Neuron (in vitro differentiated cells): ENCODE results near the gene MAPRE2.

Experiments
- H2AFZ ChIP-seq: one replicate; pipeline ENCODE4 v1.6.1; 2013; ENCODE audit warnings: low read depth, mild to moderate bottlenecking, inconsistent platforms, low read length, moderate library complexity
- H3K27me3 ChIP-seq: one replicate; pipeline ENCODE4 v1.6.1; 2013; ENCODE audit warnings: low read length; ENCODE audit not compliant: insufficient read depth
- H3K36me3 ChIP-seq: one replicate; pipeline ENCODE4 v1.6.1; 2013; ENCODE audit warnings: low read length; ENCODE audit not compliant: insufficient read depth
- H3K4me1 ChIP-seq: one replicate; pipeline ENCODE4 v1.6.1; 2013; ENCODE audit warnings: low read length; ENCODE audit not compliant: insufficient read depth
- H3K4me3 ChIP-seq: 2 replicates; pipeline ENCODE4 v1.5.1; 2013; ENCODE audit warnings: mild to moderate bottlenecking, low read length, moderate library complexity
- H3K9me3 ChIP-seq: one replicate; pipeline ENCODE4 v1.6.1; 2013; ENCODE audit warnings: low read length

The MAPRE2 gene

DNA sequence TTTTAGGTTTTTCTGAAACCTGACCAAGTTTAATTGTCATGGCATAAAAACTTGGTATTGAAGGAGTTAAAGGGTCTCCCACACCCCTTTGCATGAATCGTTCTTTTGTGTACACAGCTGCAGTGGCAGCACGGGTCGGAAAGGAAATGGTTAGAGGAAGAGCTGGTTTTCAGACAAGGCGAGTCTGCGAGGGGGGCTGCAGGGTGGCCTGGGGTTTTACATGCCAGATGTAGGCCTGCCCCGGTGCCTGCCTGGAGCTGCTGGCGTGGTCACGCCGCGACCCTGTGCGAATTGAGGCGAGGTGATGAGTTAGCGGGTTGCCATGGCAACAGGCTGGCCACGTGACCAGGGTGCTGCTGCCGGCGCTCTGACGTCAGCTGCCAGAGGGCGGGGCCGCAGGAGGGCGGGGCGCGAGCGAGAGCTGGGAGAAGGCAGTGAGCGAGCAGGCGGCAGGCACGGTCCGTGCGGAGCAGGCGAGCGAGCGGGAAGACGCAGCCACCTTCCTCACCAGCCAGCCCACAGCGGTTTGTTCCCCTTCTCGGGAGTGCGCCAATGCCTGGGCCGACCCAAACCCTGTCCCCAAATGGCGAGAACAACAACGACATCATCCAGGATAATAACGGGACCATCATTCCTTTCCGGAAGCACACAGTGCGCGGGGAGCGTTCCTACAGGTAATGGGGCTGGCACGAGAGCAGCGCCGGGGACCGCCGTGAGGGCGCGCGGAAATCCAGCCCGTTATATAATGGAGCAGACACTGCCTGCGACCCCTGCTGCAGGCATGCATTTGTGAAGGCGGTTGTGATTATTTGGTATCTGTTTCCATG, at the start of gene MAPRE2:
Gene MAPRE2, plus strand, starts transcription at position 426 of the 827 bp plus-strand sequence. Its CDS starts 127 bp downstream, at position 553.
- H3K9me3 ChIP-seq = no peaks in the 10 kb centered on the region
- H2AFZ ChIP-seq = peak within 1 kb of the TSS; percentile 73
- no peaks in the 10 kb centered on the region for H3K36me3 ChIP-seq

DNA sequence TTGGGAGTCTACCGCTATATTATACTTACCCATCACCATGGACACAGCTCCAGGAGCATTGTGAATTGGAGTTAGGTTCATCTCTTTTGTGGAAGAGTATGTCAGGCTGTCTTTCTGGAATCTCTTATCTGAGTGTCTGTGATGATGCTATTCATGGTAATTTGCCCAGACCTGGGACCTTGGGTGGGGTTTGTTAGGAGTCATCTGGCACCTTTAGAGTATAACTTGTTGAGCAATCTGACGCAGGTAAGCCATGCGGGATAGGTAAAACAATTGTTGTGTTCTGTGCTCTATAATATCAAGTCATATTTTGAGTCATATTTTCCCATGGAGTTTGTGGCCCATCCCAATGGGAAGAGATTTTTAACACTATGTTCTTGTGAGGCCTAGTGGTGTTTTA, 49.7 kb upstream of the MAPRE2 start:
- Histone ChIP-seq H3K9me3 (peaks cover 2% of the 10 kb centered on the region), H3K4me3 (no peak overlapping the region), H3K36me3 (no peaks in the 10 kb centered on the region), H2AFZ (no peak overlapping the region), H3K27me3 (no peaks in the 10 kb centered on the region), H3K4me1 (peaks cover 4% of the 10 kb centered on the region)

More for the DNA sequence above, at the start of gene MAPRE2:
- Histone ChIP-seq H3K4me3 (peak within 1 kb of the TSS; percentile 90), H3K27me3 (no peaks in the 10 kb centered on the region), H3K4me1 (peaks cover 30% of the 10 kb centered on the region)

DNA sequence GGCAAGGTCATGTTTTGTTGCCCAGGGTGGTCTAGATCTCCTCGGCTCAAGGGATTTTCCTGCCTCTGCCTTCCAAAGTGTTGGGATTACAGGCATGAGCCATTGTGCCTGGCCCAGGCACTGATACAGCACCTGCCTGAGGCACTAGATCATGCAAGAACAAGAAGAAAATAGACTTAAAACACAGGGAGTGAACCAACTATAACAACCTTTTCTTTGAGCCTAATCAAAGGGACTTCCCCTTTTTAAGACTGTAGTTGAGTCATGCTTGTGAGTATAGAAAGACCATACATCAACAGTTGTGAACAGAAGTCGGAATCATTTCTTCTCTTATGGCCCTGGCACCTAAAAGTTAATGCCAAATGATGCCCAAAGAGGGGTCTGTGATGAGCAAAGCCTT, 47.9 kb upstream of the MAPRE2 start:
- H3K27me3 ChIP-seq = no peaks in the 10 kb centered on the region
- H3K4me1 ChIP-seq = peaks cover 4% of the 10 kb centered on the region

DNA sequence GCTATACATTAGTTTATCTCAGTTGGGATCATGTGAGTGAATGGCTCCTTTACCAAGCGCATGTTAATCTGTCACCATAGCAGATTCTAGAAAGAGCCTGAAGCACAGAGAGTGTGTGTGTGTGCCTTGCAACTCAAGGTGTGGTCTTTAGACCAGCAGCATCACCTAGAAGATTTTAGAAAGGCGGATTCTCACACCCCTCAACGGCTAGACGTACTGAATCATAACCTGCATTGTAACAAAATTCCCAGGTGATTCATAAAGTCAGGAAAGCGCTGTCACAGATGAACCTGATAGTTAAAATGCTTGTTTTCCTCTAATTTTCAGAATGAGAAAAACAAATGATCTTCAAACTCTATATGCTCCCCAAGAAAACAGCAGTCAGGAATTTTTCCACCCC, 45.5 kb upstream of the MAPRE2 start:
- H3K4me1 ChIP-seq = peaks cover 16% of the 10 kb centered on the region
- no peaks in the 10 kb centered on the region for H3K36me3 ChIP-seq
- H3K4me3 ChIP-seq = no peak overlapping the region
- no peak overlapping the region for H2AFZ ChIP-seq
- H3K27me3 ChIP-seq = no peaks in the 10 kb centered on the region
- H3K9me3 ChIP-seq = peaks cover 2% of the 10 kb centered on the region

More for the DNA sequence above, 47.9 kb upstream of the MAPRE2 start:
- peaks cover 2% of the 10 kb centered on the region for H3K9me3 ChIP-seq
- H2AFZ ChIP-seq = no peak overlapping the region
- no peak overlapping the region for H3K4me3 ChIP-seq
- no peaks in the 10 kb centered on the region for H3K36me3 ChIP-seq

- H3K4me1 ChIP-seq = peaks cover 11% of the 10 kb centered on the region
- no peaks in the 10 kb centered on the region for H3K27me3 ChIP-seq
- no peak overlapping the region for H3K4me3 ChIP-seq
- no peak overlapping the region for H2AFZ ChIP-seq
- H3K9me3 ChIP-seq = peaks cover 2% of the 10 kb centered on the region
- H3K36me3 ChIP-seq = no peaks in the 10 kb centered on the region
These were observed 42.6 kb upstream of the MAPRE2 start for GRCh38 chr18:34998661-34999060.

- H3K4me3 ChIP-seq = no peak overlapping the region
- H2AFZ ChIP-seq = no peak overlapping the region
- peaks cover 2% of the 10 kb centered on the region for H3K9me3 ChIP-seq
- no peaks in the 10 kb centered on the region for H3K36me3 ChIP-seq
- peaks cover 11% of the 10 kb centered on the region for H3K4me1 ChIP-seq
- no peaks in the 10 kb centered on the region for H3K27me3 ChIP-seq
These were observed 41.4 kb upstream of the MAPRE2 start for GRCh38 chr18:34999756-35000289.

DNA sequence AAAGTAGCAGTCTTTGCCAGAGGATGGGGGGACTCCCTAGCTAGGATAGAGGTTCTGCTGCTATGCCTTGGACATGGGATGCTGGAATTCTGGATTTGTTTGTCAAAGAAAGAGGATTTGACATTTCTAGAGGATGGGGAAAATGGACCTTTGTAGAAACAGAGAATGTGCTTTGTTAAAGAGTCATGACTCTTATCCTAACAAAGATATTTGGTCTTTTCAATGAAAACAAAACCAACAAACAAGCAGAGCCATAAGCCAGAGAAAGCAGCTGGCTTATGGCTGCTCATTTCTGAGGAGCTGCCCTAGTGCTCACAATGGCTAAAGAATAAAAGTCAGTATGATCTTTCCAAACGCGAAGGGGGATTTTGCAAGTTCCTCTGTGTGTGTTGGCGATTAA, 40.8 kb upstream of the MAPRE2 start:
- Histone ChIP-seq H2AFZ (no peak overlapping the region), H3K27me3 (no peaks in the 10 kb centered on the region), H3K9me3 (peaks cover 1% of the 10 kb centered on the region)

DNA sequence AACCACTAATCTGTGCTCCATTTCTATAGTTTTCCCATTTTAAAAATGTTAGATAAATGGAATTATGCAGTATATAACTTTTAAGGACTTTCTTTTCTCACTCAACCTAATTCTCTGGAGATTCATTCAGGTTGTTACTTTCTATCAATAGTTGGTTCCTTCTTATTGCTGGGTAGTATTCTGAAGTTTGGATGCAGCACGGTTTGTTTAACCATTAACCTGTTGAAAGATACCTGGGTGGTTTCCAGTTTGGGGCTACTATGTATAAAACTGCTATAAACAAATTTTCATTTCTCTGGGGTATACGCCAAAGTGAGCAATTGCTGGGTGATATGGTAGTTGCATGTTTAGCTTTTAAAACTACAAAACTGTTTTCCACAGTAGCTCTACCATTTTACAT, 39.1 kb upstream of the MAPRE2 start:
- H3K4me1 ChIP-seq = peaks cover 11% of the 10 kb centered on the region
- H2AFZ ChIP-seq = no peak overlapping the region
- no peaks in the 10 kb centered on the region for H3K9me3 ChIP-seq

More for the DNA sequence above, 40.8 kb upstream of the MAPRE2 start:
- H3K36me3 ChIP-seq = no peaks in the 10 kb centered on the region
- H3K4me1 ChIP-seq = peaks cover 11% of the 10 kb centered on the region
- H3K4me3 ChIP-seq = no peak overlapping the region

DNA sequence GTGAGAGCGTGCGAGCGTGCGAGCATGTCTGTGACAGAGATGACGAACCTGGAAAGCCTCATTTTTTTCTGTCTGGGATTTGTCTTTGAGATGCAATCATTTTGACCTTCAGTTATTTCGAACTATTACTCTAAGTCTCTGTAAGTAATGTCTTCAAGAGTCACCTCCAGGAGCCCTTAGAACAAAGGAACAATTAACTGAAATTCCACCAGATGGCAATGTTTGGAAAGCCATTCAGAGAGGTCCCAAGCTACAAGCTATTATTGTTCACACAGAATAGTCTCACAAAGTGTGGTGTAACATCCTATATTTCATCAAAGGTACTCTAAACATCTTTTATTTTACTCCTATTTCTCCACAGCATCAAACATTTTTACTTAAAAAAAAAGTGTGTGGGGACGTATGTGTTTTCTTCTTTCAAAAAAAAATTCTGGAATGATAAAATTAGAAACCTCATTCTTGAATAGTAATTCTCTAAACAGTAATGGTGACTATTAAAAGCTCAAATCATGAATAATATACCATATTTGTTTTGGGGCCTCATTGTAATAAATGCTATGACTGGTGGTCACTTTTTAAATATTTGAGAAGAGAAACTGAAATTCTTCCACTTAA, 35.1 kb upstream of the MAPRE2 start:
- Histone ChIP-seq H3K9me3 (no peaks in the 10 kb centered on the region), H2AFZ (no peak overlapping the region), H3K4me1 (no peaks in the 10 kb centered on the region)

More for the DNA sequence above, 39.1 kb upstream of the MAPRE2 start:
- no peaks in the 10 kb centered on the region for H3K36me3 ChIP-seq
- no peaks in the 10 kb centered on the region for H3K27me3 ChIP-seq
- no peak overlapping the region for H3K4me3 ChIP-seq

DNA sequence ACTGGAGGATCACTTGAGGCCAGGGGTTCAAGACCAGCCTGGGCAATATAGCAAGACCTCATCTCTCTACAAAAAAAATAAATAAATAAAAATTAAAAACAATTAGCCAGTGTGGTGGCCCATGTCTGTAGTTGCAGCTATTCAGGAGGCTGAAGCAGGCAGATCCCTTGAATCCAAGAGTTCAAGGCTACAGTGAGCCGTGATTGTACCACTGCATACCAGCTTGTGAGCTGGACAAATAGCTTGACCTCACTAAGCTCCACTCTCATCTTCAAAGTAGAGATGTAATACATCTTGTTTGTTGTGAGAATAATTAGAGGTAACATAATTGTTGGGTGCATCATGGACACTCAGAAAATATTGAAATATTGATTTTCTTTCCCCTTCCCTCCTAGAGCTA, 31.1 kb upstream of the MAPRE2 start:
- Histone ChIP-seq H3K27me3 (no peaks in the 10 kb centered on the region), H3K9me3 (no peaks in the 10 kb centered on the region), H3K36me3 (no peaks in the 10 kb centered on the region), H2AFZ (no peak overlapping the region), H3K4me3 (no peak overlapping the region), H3K4me1 (no peaks in the 10 kb centered on the region)

More for the DNA sequence above, 35.1 kb upstream of the MAPRE2 start:
- Histone ChIP-seq H3K27me3 (no peaks in the 10 kb centered on the region), H3K36me3 (no peaks in the 10 kb centered on the region), H3K4me3 (no peak overlapping the region)

DNA sequence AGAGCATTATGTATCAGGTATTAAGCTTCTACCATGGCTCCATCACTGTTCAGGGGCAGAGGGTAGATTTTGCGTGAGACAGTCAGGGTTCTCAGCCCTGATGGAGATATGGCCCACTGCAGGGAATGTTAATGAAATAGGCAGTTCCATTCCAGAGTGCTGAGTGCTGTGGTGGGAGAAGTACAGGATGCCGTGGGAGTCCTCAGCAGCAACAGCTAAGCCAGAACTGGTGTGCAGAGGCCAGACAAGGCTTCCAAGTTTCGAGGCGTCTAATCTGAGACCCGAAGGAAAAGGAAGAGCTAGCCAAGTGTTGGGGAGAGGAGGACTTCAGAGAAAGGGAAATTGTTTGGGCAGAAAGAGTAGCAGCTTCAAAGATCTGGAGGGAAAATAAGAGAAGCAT, 30.2 kb upstream of the MAPRE2 start:
- H3K4me1 ChIP-seq = no peaks in the 10 kb centered on the region
- H3K9me3 ChIP-seq = no peaks in the 10 kb centered on the region
- no peak overlapping the region for H2AFZ ChIP-seq
- no peak overlapping the region for H3K4me3 ChIP-seq
- H3K36me3 ChIP-seq = no peaks in the 10 kb centered on the region
- no peaks in the 10 kb centered on the region for H3K27me3 ChIP-seq

- Histone ChIP-seq H3K4me1 (peaks cover 6% of the 10 kb centered on the region), H3K27me3 (no peaks in the 10 kb centered on the region), H3K9me3 (no peaks in the 10 kb centered on the region), H2AFZ (no peak overlapping the region), H3K36me3 (no peaks in the 10 kb centered on the region), H3K4me3 (no peak overlapping the region)
These were observed 21.3 kb upstream of the MAPRE2 start for GRCh38 chr18:35019933-35020332.

DNA sequence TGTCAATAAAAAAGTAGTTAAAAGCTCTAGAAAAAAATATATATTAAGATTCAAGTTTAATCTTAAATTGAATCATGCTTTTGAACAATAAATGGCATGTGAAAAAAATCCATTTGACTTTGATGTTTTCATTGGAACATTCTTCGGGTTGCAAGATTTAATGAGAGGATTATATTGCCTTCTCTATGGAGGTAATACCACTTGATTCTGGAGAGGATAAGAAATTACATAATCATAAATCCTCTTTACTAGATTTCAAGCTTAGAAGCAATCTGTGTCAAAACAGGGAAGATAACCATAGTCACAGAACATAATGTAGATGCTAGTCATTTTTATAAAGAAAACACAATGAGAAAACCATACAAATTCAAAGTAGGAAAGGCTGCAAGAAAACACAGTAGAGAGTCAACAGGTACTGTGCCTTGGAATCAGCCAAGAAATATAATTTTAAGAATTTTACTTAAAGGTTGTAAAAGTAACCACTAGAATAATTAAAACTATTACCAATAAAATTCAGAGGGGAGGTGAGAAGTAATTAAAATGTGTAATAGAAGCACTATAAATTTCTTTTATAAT, 18.7 kb upstream of the MAPRE2 start:
- no peaks in the 10 kb centered on the region for H3K9me3 ChIP-seq
- H3K36me3 ChIP-seq = no peaks in the 10 kb centered on the region
- H3K4me3 ChIP-seq = no peak overlapping the region
- peaks cover 11% of the 10 kb centered on the region for H3K4me1 ChIP-seq
- no peak overlapping the region for H2AFZ ChIP-seq
- H3K27me3 ChIP-seq = no peaks in the 10 kb centered on the region
